ENCODE results near the gene DOCK7.
"Not testable (repeated sequence)": the region's sequence is repeated elsewhere in the genome, so short reads cannot be mapped to it uniquely, and the experiment has no call there.

DOCK7 gene

GRCh38 chr1:62687903-62688686 lies at the start of gene DOCK7:
Gene DOCK7, minus strand, starts transcription at chr1:62688386. Its CDS starts 122 bp downstream, at chr1:62688264.
- no peak for TF ChIP-seq GATA1 (IDR thresholded peaks at IDR 0.05; ENCODE audit: low read depth, low read length)
- TF ChIP-seq POLR2A (IDR thresholded peaks at IDR 0.05; ENCODE audit: low read length), result peak; percentile 51
- DNase-seq, result peak; percentile 82 to 87

- no peak for TF ChIP-seq GATA1 (IDR thresholded peaks at IDR 0.05; ENCODE audit: low read depth, low read length)
- TF ChIP-seq POLR2A (IDR thresholded peaks at IDR 0.05; ENCODE audit: low read length), result no peak
- DNase-seq, result no peak
Measured at GRCh38 chr1:62735491-62736171, 47.4 kb upstream of the DOCK7 start.

GRCh38 chr1:62732331-62732730 lies 44.1 kb upstream of the DOCK7 start:
- TF ChIP-seq GATA1 (IDR thresholded peaks at IDR 0.05; ENCODE audit: low read depth, low read length) (no peak), POLR2A (IDR thresholded peaks at IDR 0.05; ENCODE audit: low read length) (no peak)
- DNase-seq, result no peak

GRCh38 chr1:62728963-62729362 lies 40.8 kb upstream of the DOCK7 start:
- DNase-seq, result no peak
- TF ChIP-seq POLR2A (IDR thresholded peaks at IDR 0.05; ENCODE audit: low read length) (no peak), GATA1 (IDR thresholded peaks at IDR 0.05; ENCODE audit: low read depth, low read length) (no peak)

- peak; percentile 6 to 53 for DNase-seq
- TF ChIP-seq GATA1 (IDR thresholded peaks at IDR 0.05; ENCODE audit: low read depth, low read length), result no peak
- no peak for TF ChIP-seq POLR2A (IDR thresholded peaks at IDR 0.05; ENCODE audit: low read length)
Measured at GRCh38 chr1:62727656-62728407, 39.6 kb upstream of the DOCK7 start.

DNA sequence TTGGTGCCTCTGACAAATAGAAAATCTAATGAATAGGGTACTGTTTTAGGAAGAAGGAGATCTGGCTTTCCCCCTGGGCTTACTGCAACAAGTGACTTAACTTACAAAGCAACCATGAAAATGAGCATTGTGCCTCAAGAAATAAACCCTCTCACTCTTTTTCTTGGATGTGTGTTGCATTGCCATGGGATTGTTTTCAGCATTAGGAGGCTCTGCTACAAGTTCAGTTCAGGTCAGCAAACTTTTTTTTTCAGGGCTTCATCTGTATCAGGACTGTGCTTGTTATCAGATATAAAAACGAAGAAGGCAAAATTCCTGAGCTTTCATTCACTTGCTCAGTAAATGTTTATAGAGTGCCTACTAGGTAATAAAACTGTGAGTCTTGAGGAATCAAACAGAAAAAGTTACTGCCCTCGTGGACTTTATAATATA lies 37.8 kb upstream of the DOCK7 start:
- DNase-seq, result peak in 1 of 2 experiments; percentile 5
- no peak for TF ChIP-seq GATA1 (IDR thresholded peaks at IDR 0.05; ENCODE audit: low read depth, low read length)
- no peak for TF ChIP-seq POLR2A (IDR thresholded peaks at IDR 0.05; ENCODE audit: low read length)

GRCh38 chr1:62725255-62725654 lies 37.1 kb upstream of the DOCK7 start:
- TF ChIP-seq POLR2A (IDR thresholded peaks at IDR 0.05; ENCODE audit: low read length) (no peak), GATA1 (IDR thresholded peaks at IDR 0.05; ENCODE audit: low read depth, low read length) (no peak)
- DNase-seq, result no peak

- no peak for DNase-seq
- TF ChIP-seq GATA1 (IDR thresholded peaks at IDR 0.05; ENCODE audit: low read depth, low read length) (no peak), POLR2A (IDR thresholded peaks at IDR 0.05; ENCODE audit: low read length) (no peak)
Measured at GRCh38 chr1:62724430-62724829, 36.2 kb upstream of the DOCK7 start.

- DNase-seq, result no peak
- TF ChIP-seq GATA1 (IDR thresholded peaks at IDR 0.05; ENCODE audit: low read depth, low read length) (no peak), POLR2A (IDR thresholded peaks at IDR 0.05; ENCODE audit: low read length) (no peak)
Measured at GRCh38 chr1:62723883-62724282, 35.7 kb upstream of the DOCK7 start.

- no peak for DNase-seq
Measured at GRCh38 chr1:62722796-62723195, 34.6 kb upstream of the DOCK7 start.

DNA sequence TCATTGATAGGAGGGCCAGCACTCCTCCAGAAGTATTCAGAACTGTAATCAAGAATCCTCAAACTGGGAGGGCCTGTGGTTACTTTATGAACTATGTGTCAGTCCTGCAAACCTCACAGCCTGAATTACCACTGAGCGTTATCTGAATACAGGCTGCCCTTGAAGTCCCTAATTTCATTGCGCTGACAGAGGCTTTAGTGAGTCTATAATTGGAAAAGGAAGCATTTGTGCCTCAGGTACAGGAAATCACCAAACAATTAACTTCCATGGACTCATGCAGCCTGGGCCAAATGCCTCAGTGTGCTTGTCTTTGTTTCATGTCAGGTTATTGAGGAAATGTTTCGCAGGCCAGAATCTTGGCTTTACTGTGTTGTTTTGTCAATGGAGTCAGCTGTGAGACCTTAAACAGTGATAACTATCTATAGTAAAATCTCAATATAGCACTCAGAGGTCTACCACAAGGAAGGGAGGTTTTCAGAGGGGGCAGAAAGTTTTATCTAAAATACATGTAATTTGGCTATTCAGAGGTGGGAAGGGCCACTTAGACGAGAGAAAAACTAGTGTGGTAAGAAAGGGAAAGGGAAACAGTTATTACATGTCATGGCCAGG lies 32.9 kb upstream of the DOCK7 start:
- no peak for DNase-seq
- TF ChIP-seq GATA1 (IDR thresholded peaks at IDR 0.05; ENCODE audit: low read depth, low read length) (no peak), POLR2A (IDR thresholded peaks at IDR 0.05; ENCODE audit: low read length) (no peak)

More at GRCh38 chr1:62722796-62723195, 34.6 kb upstream of the DOCK7 start:
- no peak for TF ChIP-seq GATA1 (IDR thresholded peaks at IDR 0.05; ENCODE audit: low read depth, low read length)
- no peak for TF ChIP-seq POLR2A (IDR thresholded peaks at IDR 0.05; ENCODE audit: low read length)

GRCh38 chr1:62718400-62718799 lies 30.2 kb upstream of the DOCK7 start:
- DNase-seq, result not testable (repeated sequence)

DNA sequence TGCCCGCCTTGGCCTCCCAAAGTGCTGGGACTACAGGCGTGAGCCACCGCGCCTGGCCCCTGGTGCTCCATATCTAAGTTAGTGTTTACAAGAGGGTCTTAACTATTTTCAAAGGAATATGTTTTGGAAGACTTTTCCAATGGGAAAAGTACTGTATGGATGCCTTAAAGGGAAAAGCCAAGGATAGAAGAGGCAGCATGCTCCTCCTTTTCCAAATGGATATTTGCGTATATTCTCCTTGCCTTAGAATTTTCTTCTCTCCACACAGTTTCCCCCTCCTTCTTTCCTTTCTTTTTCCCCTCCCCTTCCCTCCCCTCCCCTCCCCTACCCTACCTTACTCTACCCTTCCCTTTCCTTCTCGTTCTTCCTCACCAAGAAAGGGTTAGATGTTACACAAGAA lies 29.3 kb upstream of the DOCK7 start:
- TF ChIP-seq GATA1 (IDR thresholded peaks at IDR 0.05; ENCODE audit: low read depth, low read length) (no peak), POLR2A (IDR thresholded peaks at IDR 0.05; ENCODE audit: low read length) (no peak)
- DNase-seq, result no peak

DNA sequence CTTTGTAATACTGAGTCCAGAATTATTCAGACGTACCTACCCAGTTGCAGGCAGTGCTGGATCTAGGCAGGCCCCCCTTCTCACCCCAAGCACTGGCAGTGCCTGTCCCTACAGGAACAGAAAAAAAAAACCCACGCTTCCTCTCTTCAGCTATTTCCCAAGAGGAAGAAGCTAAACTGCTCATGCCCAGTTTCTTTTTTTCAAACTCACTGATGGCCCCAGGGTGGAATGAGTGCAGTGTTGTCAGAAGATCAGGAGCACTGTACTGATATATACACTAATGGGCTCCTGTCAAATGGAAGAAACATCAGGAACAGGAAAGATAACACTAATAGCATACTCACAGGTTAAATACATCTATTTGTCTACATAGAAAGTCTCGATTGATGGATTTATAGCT lies 28.2 kb upstream of the DOCK7 start:
- DNase-seq, result no peak
- no peak for TF ChIP-seq GATA1 (IDR thresholded peaks at IDR 0.05; ENCODE audit: low read depth, low read length)
- TF ChIP-seq POLR2A (IDR thresholded peaks at IDR 0.05; ENCODE audit: low read length), result no peak

All from erythroblast (primary cell).